SK-N-SH treated with all-trans-retinoic acid at 6 μM for 48 hours (cell line): ENCODE results near the gene NELFE.

Experiments used
- ATAC-seq: fragments of 200-7000 bp; cut with Tn5 transposase; 3 replicates; pipeline ENCODE4 v1.9.1; 2020; ENCODE audit warnings: mild to moderate bottlenecking, moderate library complexity
- ARNTL ChIP-seq: fragments of 450-650 bp; formaldehyde crosslinking; IDR thresholded peaks from 2 replicates; pipeline ENCODE4 v1.5.0; 2020; ENCODE audit warnings: low read depth, mild to moderate bottlenecking, moderate library complexity, borderline replicate concordance
- BACH2 ChIP-seq: fragments of 250-450 bp; sonication (Bioruptor Pico); IDR thresholded peaks from 2 replicates; pipeline ENCODE4 v1.9.0; 2021; ENCODE audit warnings: mild to moderate bottlenecking, borderline replicate concordance
- CSDC2 ChIP-seq: fragments of 250-450 bp; sonication (Bioruptor Pico); IDR thresholded peaks from 2 replicates; pipeline ENCODE4 v1.5.0; 2020; ENCODE audit warnings: mild to moderate bottlenecking, moderate library complexity
- ESRRG ChIP-seq: fragments of 250-450 bp; sonication (Bioruptor Pico); IDR thresholded peaks from 2 replicates; pipeline ENCODE4 v1.6.1; 2021; ENCODE audit warnings: mild to moderate bottlenecking
- GLIS3 ChIP-seq: fragments of 250-450 bp; sonication (Bioruptor Pico); IDR thresholded peaks from 2 replicates; pipeline ENCODE4 v1.5.0; 2020; ENCODE audit warnings: mild to moderate bottlenecking, moderate library complexity
- ISL1 ChIP-seq: fragments of 250-450 bp; sonication (Bioruptor Pico); IDR thresholded peaks from 2 replicates; pipeline ENCODE4 v2.1.2; 2022; ENCODE audit warnings: mild to moderate bottlenecking, moderate library complexity
- OSR1 ChIP-seq: fragments of 250-450 bp; sonication (Bioruptor Pico); IDR thresholded peaks from 2 replicates; pipeline ENCODE4 v1.8.0; 2022; ENCODE audit warnings: moderate library complexity, mild to moderate bottlenecking, inconsistent platforms
- PPARA ChIP-seq: fragments of 250-450 bp; sonication (Bioruptor Pico); IDR thresholded peaks from 2 replicates; pipeline ENCODE4 v1.5.0; 2020; ENCODE audit warnings: mild to moderate bottlenecking, borderline replicate concordance
- RARB ChIP-seq: fragments of 250-450 bp; sonication (Bioruptor Pico); IDR thresholded peaks from 2 replicates; pipeline ENCODE4 v1.8.0; 2021; ENCODE audit warnings: mild to moderate bottlenecking, moderate library complexity
- SNAI2 ChIP-seq: fragments of 250-450 bp; sonication (Bioruptor Pico); IDR thresholded peaks from 2 replicates; pipeline ENCODE4 v1.5.0; 2020; ENCODE audit warnings: mild to moderate bottlenecking, moderate library complexity
- TCF4 ChIP-seq: fragments of 250-450 bp; sonication (Bioruptor Pico); IDR thresholded peaks from 2 replicates; pipeline ENCODE4 v1.8.0; 2021; ENCODE audit warnings: mild to moderate bottlenecking, moderate library complexity, borderline replicate concordance
- ZC3H10 ChIP-seq: fragments of 250-450 bp; sonication (Bioruptor Pico); IDR thresholded peaks from 2 replicates; pipeline ENCODE4 v1.5.1; 2021; ENCODE audit warnings: mild to moderate bottlenecking, moderate library complexity
- ZFP3 ChIP-seq: fragments of 250-450 bp; sonication (Bioruptor Pico); IDR thresholded peaks from 2 replicates; pipeline ENCODE4 v1.5.0; 2020; ENCODE audit warnings: mild to moderate bottlenecking, moderate library complexity
- ZFP30 ChIP-seq: fragments of 450-650 bp; formaldehyde crosslinking; IDR thresholded peaks from 2 replicates; pipeline ENCODE4 v1.5.0; 2022; ENCODE audit warnings: mild to moderate bottlenecking, moderate library complexity
- ZNF565 ChIP-seq: fragments of 450-650 bp; formaldehyde crosslinking; conservative IDR thresholded peaks from 2 replicates; pipeline ENCODE4 v1.5.0; 2020; ENCODE audit warnings: low read depth, mild to moderate bottlenecking, moderate library complexity
- ZNF70 ChIP-seq: fragments of 450-650 bp; formaldehyde crosslinking; IDR thresholded peaks from 2 replicates; pipeline ENCODE4 v1.5.0; 2020; ENCODE audit warnings: mild to moderate bottlenecking, moderate library complexity
- ZNF8 ChIP-seq: fragments of 450-650 bp; formaldehyde crosslinking; IDR thresholded peaks from 2 replicates; pipeline ENCODE4 v1.5.0; 2020; ENCODE audit warnings: mild to moderate bottlenecking, moderate library complexity
- TF ChIP-seq, protein P1 (sequence below): fragments of 250-450 bp; sonication (Bioruptor Pico); IDR thresholded peaks from 2 replicates; pipeline ENCODE4 v1.5.0; 2020; ENCODE audit warnings: mild to moderate bottlenecking, moderate library complexity
- TF ChIP-seq, protein P2 (sequence below): fragments of 250-450 bp; sonication (Bioruptor Pico); IDR thresholded peaks from 2 replicates; pipeline ENCODE4 v1.8.0; 2021; ENCODE audit warnings: low read depth, mild to moderate bottlenecking, moderate library complexity, borderline replicate concordance
- TF ChIP-seq, protein P3 (sequence below): fragments of 250-450 bp; sonication (Bioruptor Pico); IDR thresholded peaks from 2 replicates; pipeline ENCODE4 v1.5.1; 2021; ENCODE audit warnings: mild to moderate bottlenecking, moderate library complexity
- TF ChIP-seq, protein P4 (sequence below): fragments of 250-450 bp; sonication (Bioruptor Pico); IDR thresholded peaks from 2 replicates; pipeline ENCODE4 v1.8.0; 2020; ENCODE audit warnings: mild to moderate bottlenecking, moderate library complexity, borderline replicate concordance

The NELFE gene

DNA sequence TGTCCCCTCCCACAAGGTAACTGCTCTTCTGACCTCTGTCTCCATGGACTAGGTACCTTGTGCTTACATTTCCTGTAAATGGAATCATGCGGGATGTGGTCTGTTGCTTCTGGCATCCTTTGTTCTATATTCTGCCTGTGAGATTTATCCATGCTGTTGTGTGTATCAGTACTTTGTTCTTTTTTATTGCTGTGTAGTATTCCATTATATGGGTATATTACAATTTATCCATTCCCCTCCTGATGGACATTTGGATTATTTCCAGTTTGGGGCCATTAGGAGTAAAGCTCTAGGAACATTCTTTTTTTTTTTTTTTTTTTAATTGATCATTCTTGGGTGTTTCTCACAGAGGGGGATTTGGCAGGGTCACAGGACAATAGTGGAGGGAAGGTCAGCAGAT is 27.8 kb downstream of the NELFE start:
- no peak for ATAC-seq
- TF ChIP-seq BACH2 (CRISPR knock-in tag) (no peak), OSR1 (no peak), CSDC2 (no peak), ZNF8 (CRISPR knock-in tag) (no peak), ZFP3 (no peak), SNAI2 (CRISPR knock-in tag) (no peak), ZFP30 (CRISPR knock-in tag) (no peak), ARNTL (CRISPR knock-in tag) (no peak), ISL1 (CRISPR knock-in tag) (no peak), ZC3H10 (CRISPR knock-in tag) (no peak), TCF4 (no peak), ZNF70 (no peak), PPARA (CRISPR knock-in tag) (no peak), ESRRG (no peak)
- TF ChIP-seq, protein P1, sequence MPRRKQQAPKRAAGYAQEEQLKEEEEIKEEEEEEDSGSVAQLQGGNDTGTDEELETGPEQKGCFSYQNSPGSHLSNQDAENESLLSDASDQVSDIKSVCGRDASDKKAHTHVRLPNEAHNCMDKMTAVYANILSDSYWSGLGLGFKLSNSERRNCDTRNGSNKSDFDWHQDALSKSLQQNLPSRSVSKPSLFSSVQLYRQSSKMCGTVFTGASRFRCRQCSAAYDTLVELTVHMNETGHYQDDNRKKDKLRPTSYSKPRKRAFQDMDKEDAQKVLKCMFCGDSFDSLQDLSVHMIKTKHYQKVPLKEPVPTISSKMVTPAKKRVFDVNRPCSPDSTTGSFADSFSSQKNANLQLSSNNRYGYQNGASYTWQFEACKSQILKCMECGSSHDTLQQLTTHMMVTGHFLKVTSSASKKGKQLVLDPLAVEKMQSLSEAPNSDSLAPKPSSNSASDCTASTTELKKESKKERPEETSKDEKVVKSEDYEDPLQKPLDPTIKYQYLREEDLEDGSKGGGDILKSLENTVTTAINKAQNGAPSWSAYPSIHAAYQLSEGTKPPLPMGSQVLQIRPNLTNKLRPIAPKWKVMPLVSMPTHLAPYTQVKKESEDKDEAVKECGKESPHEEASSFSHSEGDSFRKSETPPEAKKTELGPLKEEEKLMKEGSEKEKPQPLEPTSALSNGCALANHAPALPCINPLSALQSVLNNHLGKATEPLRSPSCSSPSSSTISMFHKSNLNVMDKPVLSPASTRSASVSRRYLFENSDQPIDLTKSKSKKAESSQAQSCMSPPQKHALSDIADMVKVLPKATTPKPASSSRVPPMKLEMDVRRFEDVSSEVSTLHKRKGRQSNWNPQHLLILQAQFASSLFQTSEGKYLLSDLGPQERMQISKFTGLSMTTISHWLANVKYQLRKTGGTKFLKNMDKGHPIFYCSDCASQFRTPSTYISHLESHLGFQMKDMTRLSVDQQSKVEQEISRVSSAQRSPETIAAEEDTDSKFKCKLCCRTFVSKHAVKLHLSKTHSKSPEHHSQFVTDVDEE (CRISPR knock-in tag) = no peak
- TF ChIP-seq, protein P2, sequence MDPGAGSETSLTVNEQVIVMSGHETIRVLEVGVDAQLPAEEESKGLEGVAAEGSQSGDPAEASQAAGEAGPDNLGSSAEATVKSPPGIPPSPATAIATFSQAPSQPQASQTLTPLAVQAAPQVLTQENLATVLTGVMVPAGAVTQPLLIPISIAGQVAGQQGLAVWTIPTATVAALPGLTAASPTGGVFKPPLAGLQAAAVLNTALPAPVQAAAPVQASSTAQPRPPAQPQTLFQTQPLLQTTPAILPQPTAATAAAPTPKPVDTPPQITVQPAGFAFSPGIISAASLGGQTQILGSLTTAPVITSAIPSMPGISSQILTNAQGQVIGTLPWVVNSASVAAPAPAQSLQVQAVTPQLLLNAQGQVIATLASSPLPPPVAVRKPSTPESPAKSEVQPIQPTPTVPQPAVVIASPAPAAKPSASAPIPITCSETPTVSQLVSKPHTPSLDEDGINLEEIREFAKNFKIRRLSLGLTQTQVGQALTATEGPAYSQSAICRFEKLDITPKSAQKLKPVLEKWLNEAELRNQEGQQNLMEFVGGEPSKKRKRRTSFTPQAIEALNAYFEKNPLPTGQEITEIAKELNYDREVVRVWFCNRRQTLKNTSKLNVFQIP (CRISPR knock-in tag) = no peak

DNA sequence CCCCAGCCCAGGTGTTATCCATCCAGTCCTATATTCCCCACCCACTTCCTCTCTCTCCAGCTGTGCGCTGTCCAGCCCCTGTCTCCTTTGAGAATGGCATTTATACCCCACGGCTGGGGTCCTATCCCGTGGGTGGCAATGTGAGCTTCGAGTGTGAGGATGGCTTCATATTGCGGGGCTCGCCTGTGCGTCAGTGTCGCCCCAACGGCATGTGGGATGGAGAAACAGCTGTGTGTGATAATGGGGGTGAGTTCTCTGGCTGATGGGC is 30.2 kb downstream of the NELFE start:
- TF ChIP-seq OSR1 = no peak
- no peak for TF ChIP-seq BACH2 (CRISPR knock-in tag)
- no peak for TF ChIP-seq ISL1 (CRISPR knock-in tag)
- no peak for TF ChIP-seq ZNF565
- TF ChIP-seq, protein P3, sequence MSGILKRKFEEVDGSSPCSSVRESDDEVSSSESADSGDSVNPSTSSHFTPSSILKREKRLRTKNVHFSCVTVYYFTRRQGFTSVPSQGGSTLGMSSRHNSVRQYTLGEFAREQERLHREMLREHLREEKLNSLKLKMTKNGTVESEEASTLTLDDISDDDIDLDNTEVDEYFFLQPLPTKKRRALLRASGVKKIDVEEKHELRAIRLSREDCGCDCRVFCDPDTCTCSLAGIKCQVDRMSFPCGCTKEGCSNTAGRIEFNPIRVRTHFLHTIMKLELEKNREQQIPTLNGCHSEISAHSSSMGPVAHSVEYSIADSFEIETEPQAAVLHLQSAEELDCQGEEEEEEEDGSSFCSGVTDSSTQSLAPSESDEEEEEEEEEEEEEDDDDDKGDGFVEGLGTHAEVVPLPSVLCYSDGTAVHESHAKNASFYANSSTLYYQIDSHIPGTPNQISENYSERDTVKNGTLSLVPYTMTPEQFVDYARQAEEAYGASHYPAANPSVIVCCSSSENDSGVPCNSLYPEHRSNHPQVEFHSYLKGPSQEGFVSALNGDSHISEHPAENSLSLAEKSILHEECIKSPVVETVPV (CRISPR knock-in tag) = no peak
- TF ChIP-seq, protein P4, sequence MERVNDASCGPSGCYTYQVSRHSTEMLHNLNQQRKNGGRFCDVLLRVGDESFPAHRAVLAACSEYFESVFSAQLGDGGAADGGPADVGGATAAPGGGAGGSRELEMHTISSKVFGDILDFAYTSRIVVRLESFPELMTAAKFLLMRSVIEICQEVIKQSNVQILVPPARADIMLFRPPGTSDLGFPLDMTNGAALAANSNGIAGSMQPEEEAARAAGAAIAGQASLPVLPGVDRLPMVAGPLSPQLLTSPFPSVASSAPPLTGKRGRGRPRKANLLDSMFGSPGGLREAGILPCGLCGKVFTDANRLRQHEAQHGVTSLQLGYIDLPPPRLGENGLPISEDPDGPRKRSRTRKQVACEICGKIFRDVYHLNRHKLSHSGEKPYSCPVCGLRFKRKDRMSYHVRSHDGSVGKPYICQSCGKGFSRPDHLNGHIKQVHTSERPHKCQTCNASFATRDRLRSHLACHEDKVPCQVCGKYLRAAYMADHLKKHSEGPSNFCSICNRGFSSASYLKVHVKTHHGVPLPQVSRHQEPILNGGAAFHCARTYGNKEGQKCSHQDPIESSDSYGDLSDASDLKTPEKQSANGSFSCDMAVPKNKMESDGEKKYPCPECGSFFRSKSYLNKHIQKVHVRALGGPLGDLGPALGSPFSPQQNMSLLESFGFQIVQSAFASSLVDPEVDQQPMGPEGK = no peak
- TF ChIP-seq ZC3H10 (CRISPR knock-in tag) = no peak
- TF ChIP-seq RARB (CRISPR knock-in tag) = no peak
- no peak for TF ChIP-seq ARNTL (CRISPR knock-in tag)
- TF ChIP-seq GLIS3 (CRISPR knock-in tag) = no peak
- no peak for TF ChIP-seq ZFP30 (CRISPR knock-in tag)
- TF ChIP-seq ZNF8 (CRISPR knock-in tag) = no peak
- TF ChIP-seq, protein P1 (CRISPR knock-in tag) = no peak
- TF ChIP-seq PPARA (CRISPR knock-in tag) = no peak
- no peak for TF ChIP-seq CSDC2
- no peak for TF ChIP-seq ZFP3
- no peak for ATAC-seq
